Pulmonary artery endothelial cell (primary cell): ENCODE results near the gene FAM117A. TPM values are rescaled to one million over a fixed set of nuclear protein-coding genes. Genes with fewer than 3 reads are reported as not detected.
A peak's percentile ranks its signal among the peaks of the same experiment; 100 is the strongest.
"Not testable (repeated sequence)": the region's sequence is repeated elsewhere in the genome, so short reads cannot be mapped to it uniquely, and the experiment has no call there.

ENCODE experiments used
- DNase-seq: peaks from one replicate; pipeline ENCODE4 v3.0.0-alpha.2; 2011; ENCODE audit warnings: low read depth, low spot score
- total RNA-seq: library from RNA; depleted of rRNA; stranded (reverse); fragments of >200 nt; gene quantifications from 2 replicates; pipeline ENCODE4 v1.2.3, GENCODE V29; 2014

Gene FAM117A
- total RNA-seq, 1 donor from 2014 or later = 3.6 TPM

DNA sequence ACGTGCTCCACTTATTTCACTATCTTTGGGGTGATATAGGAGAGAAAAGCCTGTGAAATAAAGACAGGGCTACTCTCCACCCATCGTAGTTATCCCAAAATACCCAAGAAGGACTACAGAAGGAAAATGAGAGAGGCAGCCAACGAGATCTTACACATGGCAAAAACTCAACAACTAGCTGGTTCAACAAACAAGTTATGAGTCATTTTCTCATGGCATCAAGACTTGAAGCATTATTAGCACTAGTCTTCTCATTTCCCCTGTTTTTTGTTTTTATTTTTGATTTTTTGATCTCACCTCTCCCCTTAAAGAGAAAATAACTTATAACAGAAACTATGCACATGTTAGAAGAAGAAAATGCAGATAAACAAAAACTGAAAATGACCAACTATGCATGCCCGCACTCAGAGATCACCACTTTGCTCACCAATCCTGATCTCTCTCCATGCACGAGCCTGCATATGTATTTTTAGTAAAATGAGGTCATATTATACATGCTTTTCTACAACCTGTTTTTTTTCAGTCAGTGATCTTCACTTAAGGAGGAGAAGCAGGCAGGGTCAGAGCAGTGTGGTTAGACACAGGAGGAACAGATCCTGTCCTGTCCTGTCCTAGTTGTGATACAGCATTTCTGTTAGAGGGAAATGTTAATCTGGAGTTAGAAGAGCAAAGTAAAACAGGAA lies 22.8 kb downstream of the FAM117A start:
- DNase-seq = no peak

DNA sequence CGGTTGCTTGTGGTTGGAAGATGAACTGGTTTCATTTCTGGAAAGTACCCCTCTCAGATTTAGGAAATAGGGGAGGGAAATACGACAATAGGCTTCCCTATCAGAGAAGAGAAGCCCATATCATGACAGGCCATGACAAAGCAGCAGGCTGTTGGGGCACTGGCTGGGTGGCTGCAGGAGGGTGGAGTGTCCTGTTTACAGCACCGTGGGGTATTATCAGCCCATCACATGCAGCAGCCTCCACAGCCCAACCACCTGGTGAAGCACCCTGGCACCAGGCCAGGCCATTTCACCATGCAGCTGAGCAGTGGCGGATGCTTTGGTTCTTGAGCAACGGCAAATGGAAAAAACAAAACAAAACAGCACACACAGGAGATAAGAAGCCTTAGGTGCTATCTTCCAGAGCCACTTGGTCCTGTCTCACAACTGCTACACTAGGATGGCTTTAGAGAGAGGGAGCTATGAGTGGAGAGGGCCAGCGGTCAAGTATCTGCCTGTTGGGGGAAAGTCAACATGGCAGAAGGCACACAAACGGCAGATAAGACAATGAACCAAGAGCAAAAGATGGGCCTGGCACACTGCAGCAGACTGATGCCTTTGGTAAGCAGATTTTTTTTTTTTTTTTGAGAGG lies 24.2 kb downstream of the FAM117A start:
- DNase-seq = no peak

GRCh38 chr17:49738456-49739163 lies 25.3 kb downstream of the FAM117A start:
- DNase-seq = no peak

DNA sequence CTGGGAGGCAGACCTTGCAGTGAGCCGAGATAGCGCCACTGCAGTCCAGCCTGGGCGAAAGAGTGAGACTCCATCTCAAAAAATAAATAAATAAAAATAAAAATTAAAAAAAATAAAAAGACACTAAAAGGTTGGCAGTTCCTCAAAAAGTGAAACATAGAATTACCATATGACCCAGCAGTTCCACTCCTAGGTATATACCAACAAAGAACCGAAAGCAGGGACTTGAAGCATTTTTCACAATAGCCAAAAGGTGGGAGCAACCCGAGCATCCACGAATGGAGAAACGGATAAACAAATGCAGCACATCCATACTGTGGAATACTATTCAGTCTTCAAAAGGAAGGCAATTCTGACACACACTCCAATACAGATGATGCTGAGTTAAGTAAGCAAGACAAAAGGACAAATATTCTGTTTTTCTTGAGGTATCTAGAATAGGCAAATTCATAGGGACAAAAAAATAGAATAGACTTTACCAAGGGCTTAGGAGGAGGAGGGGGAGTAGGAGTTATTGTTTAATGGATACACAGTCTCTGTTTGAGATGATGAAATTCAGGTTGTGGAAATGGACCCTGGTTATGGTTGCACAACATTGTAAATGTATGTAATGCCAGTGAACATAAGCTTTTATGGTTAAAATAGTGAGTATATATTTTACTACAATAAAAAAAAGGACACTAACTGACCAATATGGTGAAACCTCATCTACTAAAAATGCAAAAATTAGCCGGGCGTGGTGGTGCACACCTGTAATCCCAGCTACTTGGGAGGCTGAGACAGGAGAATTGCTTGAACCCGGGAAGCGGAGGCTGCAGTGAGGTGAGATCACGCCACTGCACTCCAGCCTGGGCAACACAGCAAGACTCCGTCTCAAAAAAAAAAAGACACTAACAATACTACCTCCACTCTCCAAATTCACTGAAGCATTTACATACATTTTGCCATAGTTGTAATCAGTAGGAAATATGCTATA lies 29.1 kb downstream of the FAM117A start:
- DNase-seq = no peak

GRCh38 chr17:49731435-49731831 lies 32.5 kb downstream of the FAM117A start:
- no peak for DNase-seq

DNA sequence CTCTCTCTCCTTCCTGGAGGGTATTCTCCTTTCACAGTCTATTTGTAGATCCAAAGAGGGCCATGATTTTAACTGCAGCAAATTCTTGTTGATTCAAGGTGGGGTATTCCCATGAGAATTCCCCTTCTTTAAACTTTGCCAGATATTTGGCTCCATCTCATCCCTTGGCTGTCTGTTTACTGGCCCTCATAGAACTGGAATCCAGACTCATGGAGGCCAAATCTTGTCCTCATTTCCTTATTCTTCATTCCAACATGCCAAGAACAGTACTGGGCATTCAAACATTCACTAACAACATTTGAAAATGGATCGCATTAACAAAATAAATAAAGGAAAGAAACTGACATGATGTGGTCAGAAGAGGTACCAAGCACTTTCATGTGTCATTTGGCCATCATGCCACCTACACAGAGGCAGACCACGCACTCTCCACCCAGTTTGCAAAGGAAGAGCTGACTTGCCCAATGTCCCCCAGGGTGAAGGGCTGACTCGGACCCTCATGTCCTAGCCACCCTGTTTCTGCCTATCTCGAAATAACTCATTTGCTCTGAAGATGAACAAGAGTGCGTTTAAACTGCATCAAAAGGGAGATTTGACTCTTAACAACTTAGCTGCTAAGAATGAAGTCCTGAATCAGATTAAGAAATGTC lies 33.0 kb downstream of the FAM117A start:
- DNase-seq = no peak

GRCh38 chr17:49730078-49730784 lies 33.7 kb downstream of the FAM117A start:
- DNase-seq = peak; percentile 79

DNA sequence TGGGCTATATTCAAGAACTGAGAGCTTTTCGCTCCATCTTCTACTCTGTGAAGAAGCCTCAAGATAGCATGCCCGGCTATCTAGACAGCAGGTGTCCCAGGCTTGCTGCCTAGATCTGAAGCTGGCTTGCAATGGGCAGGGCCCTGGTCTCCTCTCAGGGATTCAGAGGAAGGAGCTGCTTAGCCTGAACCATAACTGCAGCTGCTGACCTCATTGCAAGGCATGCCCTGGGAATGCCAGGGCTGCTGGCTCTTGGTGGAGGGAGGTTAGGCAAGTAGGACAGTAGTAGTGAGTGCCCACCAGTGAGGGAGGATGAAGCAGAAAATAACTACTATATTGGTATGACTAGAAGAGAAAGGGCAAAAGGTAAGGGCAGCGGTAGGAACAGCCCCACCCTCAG lies 34.9 kb downstream of the FAM117A start:
- DNase-seq = no peak

DNA sequence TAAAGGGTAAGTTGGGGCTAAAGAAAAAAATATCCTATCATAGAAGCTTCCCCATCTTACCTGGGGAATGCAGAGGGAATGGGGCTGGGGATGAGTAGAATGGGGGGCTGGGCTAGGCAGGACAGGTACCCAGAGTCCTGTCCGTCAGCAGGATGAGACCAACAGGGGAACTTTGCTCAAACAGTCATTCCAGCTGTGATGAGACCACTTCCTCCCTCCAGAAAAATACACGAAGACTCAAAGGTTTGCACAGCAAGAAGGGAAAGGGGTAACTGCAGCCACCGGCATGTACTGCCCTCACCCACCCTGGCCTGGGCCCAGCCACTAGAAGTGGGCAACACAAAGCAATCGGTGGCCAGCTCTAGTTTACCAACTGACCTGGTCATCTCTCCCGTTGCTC lies 35.5 kb downstream of the FAM117A start:
- DNase-seq = no peak

- DNase-seq = no peak
These were observed 36.6 kb downstream of the FAM117A start for GRCh38 chr17:49727380-49727779.

DNA sequence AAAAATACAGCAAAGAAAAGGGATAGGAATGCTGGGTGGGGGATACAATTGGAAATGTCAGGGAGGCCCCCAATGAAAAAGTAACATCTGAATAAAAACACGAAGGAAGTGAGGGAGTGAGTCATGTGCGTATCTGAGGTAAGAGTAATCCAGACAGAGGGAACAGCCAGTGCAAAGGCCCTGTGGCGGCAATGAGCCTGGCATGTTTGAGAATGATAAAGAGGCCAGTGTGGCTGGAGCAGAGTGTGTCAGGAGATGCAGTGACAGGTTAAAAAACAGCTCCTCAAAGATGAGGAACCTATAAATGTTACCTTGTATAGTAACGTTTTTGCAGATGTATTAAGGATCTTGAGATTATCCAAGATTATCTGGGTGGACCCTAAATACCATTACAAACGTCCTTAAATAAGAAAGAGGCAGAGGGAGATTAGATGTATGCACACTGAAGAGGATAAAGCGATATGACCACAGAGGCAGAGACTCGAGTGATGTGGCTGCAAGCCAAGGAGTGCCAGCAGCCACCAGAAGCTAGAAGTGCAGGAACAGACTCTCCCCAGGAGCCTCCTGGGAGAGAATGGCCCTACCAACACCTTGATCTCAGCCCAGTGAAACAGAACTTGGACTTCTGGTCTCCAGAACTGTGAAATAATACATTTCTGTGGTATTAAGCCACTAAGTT lies 38.3 kb downstream of the FAM117A start:
- DNase-seq = no peak

DNA sequence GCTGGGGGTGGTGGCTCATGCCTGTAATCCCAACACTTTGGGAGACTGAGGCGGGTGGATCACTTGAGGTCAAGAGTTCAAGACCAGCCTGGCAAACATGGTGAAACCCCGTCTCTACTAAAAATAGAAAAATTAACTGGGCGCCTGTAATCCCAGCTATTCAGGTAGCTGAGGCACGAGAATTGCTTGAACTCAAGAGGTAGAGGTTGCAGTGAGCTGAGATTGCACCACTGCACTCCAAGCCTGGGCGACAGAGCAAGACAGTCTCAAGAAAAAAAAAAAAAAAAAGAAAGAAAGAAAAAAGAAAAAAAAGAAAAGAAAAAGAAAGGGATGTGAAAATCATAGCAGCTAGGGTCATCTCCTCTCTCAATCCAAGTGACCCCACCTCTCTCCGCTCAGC lies 39.4 kb downstream of the FAM117A start:
- not testable (repeated sequence) for DNase-seq

- no peak for DNase-seq
These were observed 40.5 kb downstream of the FAM117A start for GRCh38 chr17:49723423-49723822.

- DNase-seq = no peak
These were observed 41.9 kb downstream of the FAM117A start for GRCh38 chr17:49722066-49722465.

GRCh38 chr17:49717371-49717861 lies 46.5 kb downstream of the FAM117A start:
- DNase-seq = no peak

DNA sequence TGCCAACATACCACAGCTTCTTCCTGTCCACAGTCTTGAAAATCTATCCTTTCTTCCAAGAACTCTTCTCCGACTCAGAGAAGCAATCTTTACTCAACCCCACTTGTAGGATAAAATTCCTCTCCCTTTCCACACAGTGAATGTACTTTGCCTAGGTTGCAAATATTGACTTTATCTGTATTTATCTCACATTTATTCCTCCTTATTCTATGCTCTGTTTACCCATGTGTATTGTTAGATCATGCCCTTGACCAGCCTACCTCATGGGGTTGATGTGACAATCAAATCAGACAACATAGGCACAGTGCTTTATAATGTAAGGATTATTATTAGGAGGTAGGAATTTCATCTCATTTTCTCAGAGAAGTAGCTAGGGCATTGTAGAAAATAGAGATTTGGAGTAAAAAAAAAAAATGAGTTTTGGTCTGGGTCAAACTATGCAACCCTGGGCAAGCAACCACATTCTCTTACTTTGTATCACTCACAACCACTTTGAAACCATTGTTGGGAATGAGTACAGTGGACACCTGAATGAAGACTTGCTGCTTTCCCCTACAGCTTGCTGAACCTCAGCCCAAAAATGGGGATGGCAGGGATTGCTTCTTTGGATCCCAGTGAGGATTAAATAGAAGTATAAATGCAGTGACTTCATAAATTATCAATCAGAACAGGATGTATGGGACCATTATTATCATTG lies 47.1 kb downstream of the FAM117A start:
- no peak for DNase-seq

DNA sequence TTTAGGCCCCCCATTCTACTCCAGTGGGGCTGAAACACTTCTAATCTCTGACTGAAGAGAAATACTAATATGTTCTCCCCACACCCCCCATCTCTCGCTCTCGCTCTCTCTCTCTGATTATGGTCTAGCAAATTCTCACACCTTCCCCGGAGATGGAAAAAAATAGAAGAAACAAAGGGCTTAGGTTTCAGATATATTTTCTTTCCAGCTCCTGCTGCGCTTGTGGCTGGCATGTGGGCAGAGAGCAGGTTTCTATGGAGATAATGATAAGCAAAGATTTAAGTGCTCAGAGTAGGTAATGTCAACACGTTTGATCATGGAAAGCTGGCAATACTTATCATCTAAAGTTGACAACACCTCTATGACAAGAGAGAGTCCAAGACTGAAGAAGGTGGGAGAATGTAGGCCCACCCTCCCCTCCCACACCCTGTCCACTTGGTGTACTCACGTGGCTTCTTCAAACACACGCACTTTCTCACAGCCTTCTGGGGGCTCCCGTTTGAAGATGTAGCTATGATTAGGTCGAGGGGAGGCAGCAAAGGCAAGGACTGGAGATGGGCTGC lies 48.1 kb downstream of the FAM117A start:
- DNase-seq = no peak

DNA sequence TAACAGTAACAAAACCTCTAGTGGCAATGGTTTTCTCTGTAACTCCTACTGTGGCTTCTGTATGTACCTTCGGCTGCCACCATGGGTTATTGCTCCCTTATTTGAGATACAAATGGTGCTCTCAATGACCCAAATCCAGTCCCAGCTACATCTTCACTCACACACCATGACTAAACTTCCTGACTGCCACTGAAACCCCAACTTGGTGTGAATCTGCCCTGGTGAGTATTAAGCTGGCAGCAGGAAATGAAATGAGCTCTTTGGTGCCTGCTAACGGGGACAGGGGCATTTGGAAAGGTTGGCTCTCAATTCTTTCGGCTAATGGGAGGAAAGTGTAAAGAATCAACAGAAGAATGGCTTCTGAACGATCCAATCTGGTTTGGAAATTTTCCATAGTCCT lies 48.7 kb downstream of the FAM117A start:
- no peak for DNase-seq
